ENCODE results near the gene PPP2R2C. TPM values are rescaled to one million over a fixed set of nuclear protein-coding genes. Genes with fewer than 3 reads are reported as not detected.

PPP2R2C gene
- total RNA-seq, 1 experiment from 2014 or later, result 8.1 TPM

DNA sequence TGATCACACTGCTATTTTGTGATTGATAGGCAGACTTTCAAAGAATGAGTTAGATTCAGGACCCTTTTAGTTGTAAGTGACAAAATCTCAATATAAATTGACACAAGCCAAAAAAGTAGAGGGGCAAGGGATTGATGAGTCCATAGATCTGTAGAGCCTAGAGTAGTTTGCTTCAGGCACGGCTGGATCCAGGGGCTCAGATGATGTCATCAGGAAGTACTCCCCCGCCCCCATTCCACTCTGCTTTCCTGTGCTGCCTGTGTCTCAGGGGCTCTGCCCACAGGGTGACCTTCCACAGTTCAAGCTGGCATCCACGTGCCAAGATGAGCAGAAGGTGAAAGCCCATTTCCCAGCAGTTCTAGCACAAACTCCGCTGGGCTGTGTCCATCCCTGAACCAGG lies 189.1 kb downstream of the PPP2R2C start:
- peak overlapping the region in 1 of 3 experiments; percentile 74; a peak in 1 of 7 replicates for H3K27ac Mint-ChIP-seq
- Histone ChIP-seq H3K9ac (ENCODE audit: extremely low read depth, insufficient read length, low read length) (no peak overlapping the region), H3K23me2 (ENCODE audit: insufficient read length, low read depth, low read length, poor library complexity, severe bottlenecking) (no peaks in the 10 kb centered on the region), H3T11ph (ENCODE audit: low read length) (no peak overlapping the region), H3K18ac (ENCODE audit: insufficient read length, low read depth, low read length) (no peak overlapping the region), H3K4me1 (ENCODE audit: insufficient read depth, low read length) (no peaks in the 10 kb centered on the region), H3K23ac (ENCODE audit: insufficient read length, low read depth, low read length) (no peak overlapping the region), H2AK5ac (ENCODE audit: insufficient read length, low read length) (no peak overlapping the region), H4K91ac (ENCODE audit: insufficient read length, low read depth, low read length) (no peak overlapping the region), H3K27ac (ENCODE audit: insufficient read length, low read depth, low read length) (no peak overlapping the region), H2BK15ac (ENCODE audit: low read depth, low read length) (no peak overlapping the region), H2BK12ac (ENCODE audit: insufficient read length, low read depth, low read length) (no peak overlapping the region), H3K9me3 (ENCODE audit: control insufficient read depth, low read depth, low read length) (no peaks in the 10 kb centered on the region), H3K27me3 (ENCODE audit: insufficient read depth, low read length) (no peaks in the 10 kb centered on the region), H2BK120ac (ENCODE audit: low read depth, low read length, poor library complexity, severe bottlenecking) (no peak overlapping the region), H2BK20ac (ENCODE audit: low read depth, low read length, poor library complexity, severe bottlenecking) (no peak overlapping the region), H3K4me2 (ENCODE audit: insufficient read depth, insufficient read length, low read length) (no peak overlapping the region), H2AFZ (ENCODE audit: low read length) (no peak overlapping the region), H3K56ac (ENCODE audit: insufficient read length, low read depth, low read length) (no peak overlapping the region), H2BK5ac (ENCODE audit: insufficient read length, low read length) (no peak overlapping the region), H4K5ac (ENCODE audit: insufficient read length, low read depth, low read length) (no peak overlapping the region), H3K14ac (ENCODE audit: insufficient read depth, low read length) (no peak overlapping the region), H4K20me1 (ENCODE audit: control insufficient read depth, insufficient read depth, insufficient read length) (no peaks in the 10 kb centered on the region), H3K4ac (ENCODE audit: low read depth, low read length) (no peak overlapping the region), H4K8ac (replicated peaks; ENCODE audit: insufficient read length, low read depth, low read length) (no peak overlapping the region), H3K79me1 (ENCODE audit: insufficient read depth, low read depth, low read length, poor library complexity, severe bottlenecking) (no peaks in the 10 kb centered on the region), H3K79me2 (ENCODE audit: insufficient read depth, low read length) (no peaks in the 10 kb centered on the region)
- H3K9me3 Mint-ChIP-seq, result no peaks in the 10 kb centered on the region
- WGBS (ENCODE audit: extremely low coverage, insufficient read length, low lambda C conversion rate), result no CpG with 5 or more reads among the region's 4 CpGs
- H3K36me3 Mint-ChIP-seq (ENCODE audit: insufficient read depth in 1 of 3, low read depth in 3 of 3), result peaks cover 4 to 23% (median 18%) of the 10 kb centered on the region in 3 experiments
- no peaks in the 10 kb centered on the region for H3K27me3 Mint-ChIP-seq (ENCODE audit: low read depth)
- H3K4me3 Mint-ChIP-seq, result no peak overlapping the region
- H3K4me1 Mint-ChIP-seq, result 0 out of 4 replicates have a peak, but pooled peaks cover 3 to 4% of the 10 kb centered on the region in 2 experiments
- no peak for DNase-seq
- TF ChIP-seq, protein P1, sequence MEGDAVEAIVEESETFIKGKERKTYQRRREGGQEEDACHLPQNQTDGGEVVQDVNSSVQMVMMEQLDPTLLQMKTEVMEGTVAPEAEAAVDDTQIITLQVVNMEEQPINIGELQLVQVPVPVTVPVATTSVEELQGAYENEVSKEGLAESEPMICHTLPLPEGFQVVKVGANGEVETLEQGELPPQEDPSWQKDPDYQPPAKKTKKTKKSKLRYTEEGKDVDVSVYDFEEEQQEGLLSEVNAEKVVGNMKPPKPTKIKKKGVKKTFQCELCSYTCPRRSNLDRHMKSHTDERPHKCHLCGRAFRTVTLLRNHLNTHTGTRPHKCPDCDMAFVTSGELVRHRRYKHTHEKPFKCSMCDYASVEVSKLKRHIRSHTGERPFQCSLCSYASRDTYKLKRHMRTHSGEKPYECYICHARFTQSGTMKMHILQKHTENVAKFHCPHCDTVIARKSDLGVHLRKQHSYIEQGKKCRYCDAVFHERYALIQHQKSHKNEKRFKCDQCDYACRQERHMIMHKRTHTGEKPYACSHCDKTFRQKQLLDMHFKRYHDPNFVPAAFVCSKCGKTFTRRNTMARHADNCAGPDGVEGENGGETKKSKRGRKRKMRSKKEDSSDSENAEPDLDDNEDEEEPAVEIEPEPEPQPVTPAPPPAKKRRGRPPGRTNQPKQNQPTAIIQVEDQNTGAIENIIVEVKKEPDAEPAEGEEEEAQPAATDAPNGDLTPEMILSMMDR (conservative IDR thresholded peaks at IDR 0.05), result no peak

Data from H9 (cell line).